Activated CD4-positive, alpha-beta T cell treated with anti-CD3 and anti-CD28 coated beads, Interleukin-2, amount 50 U/mL, for 24 hours (primary cell): ENCODE results near the gene FCHSD1.

Experiments used
- DNase-seq, 2 donors: peaks; one replicate each; pipeline ENCODE4 v3.0.0-alpha.2; 2020; ENCODE audit warnings: low read depth in 1 of 2, low spot score in 1 of 2

The FCHSD1 gene

DNA sequence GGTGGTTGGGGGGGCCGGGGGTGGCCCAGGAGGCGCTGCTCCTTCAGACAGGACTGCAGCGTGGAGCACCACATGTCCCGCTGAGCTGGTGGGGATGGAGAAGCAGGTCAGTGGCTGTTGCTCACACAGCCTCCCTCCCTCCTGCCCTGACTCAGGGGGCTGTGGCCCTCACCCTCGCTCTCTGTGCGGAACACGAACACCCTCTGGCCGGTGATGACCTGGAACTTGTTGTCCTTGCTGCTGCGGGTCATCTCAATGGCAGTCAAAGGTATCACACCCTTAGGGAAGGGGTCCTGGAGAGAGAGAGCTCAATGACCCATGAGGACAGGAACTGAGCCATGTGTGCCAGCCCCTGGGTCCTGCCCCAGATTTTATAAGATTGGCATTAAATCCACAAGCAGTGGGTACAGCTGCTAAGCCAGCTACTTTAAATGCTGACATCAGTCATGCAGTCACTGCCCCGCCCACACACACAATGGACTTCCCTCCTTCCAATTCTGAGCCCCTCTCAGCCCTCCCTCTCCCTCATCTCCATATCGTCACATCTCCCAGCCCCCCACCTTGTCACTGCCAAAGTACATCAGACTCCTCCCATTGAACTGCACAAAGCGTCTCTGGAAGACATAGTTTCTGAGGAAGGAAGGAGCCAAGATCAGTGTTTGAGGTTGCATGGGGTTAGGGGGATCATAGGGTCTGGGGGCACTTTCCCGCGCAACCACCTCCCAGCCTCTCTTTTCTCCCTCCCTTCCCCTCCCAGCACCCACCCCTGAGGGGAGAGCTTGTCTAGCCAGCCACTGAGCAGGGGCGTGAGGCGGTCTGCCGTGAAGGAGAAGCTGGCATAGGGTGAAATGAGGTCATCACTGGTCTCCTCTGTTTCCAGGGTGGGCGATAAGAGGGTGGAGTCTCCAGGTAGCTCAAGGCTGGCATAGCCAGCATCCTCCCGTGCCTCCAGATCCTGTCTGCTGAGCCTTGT lies 21.9 kb upstream of the FCHSD1 start:
- DNase-seq = no peak

DNA sequence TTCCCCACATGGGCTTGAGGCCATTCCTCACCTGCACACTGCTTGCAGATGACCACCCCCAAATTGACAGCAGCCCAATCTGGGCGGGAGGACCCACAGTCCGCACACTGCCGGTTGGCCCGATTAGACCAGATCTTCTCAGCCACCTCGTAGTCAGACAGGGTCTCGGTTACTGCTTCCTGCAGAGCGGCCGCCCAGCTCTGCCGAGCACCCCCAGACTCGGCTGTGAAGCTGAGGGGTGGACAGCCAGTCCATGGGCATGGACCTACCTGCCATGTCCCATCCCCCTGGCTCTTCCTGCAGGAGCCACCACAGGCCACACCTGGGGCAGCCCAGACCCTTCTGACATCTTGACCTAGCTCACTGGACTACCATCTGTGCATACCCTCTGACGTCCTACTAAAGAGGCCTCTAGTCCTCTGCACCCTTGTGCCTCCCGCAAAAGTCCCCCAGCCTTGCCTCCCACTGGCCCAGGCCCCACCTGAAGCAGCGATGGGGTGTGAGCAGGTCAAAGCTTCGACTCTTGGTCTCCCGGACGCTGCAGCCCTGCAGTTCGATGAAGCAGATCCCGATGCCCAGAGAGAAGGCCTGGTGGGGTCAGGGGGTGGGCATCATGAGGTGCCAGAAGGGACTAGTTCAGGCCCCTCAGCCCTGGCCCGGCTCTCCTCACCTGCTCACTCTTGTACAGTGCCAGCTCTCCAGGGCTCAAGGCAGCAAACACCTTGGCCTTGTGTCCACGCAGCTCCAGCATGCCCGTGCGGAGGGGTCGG lies 21.0 kb upstream of the FCHSD1 start:
- DNase-seq = no peak

DNA sequence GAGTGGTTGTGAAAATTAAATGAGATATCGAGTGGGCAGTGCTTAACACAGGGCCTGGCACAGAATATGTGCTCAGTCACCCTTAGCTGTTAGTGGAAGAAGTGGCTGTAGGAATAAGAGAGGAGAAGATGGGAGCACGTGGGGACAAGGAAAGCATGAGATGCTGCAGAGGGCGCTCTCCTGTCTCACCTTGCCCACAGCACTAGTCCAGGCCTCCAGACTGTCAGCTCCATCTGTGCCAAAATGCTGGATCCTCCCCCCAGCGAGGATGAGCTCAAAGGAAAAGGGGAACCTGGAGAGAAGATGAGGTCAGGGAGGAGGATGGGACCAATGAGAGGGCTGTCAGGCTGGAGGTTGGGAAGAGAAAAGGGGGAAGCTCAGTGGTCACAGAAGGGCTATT lies 18.3 kb upstream of the FCHSD1 start:
- DNase-seq = no peak

DNA sequence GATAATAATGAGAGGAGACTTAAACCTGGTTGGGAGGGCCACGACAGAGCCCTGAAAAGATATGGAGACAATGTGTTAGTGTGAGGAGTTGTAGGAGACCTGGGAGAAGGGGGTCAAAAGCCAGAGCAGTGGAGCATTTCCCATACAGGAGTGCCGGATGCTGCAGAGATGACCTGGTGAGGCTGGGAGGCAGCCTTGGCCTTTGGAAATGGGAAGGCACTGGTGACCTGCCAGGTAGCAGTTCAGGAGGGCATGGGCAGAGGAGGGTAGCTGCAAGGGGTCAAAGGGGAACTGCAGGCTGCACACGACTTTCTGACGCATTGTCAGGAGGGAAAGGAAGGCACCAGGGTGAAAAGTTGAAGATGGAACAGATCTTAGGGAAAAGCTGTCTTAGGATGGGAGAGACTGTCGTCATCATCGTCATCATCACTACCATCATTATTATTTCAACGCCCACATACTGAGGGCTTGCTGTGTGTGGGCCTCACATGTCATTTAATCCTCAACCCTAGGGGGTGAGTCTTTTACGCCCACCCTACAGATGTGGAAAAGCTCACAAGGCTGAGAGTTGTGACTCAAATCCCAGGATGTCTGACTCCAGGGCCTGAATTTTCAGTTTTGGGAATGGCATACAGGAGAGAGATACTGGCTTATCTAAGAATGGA lies 17.5 kb upstream of the FCHSD1 start:
- no peak for DNase-seq

DNA sequence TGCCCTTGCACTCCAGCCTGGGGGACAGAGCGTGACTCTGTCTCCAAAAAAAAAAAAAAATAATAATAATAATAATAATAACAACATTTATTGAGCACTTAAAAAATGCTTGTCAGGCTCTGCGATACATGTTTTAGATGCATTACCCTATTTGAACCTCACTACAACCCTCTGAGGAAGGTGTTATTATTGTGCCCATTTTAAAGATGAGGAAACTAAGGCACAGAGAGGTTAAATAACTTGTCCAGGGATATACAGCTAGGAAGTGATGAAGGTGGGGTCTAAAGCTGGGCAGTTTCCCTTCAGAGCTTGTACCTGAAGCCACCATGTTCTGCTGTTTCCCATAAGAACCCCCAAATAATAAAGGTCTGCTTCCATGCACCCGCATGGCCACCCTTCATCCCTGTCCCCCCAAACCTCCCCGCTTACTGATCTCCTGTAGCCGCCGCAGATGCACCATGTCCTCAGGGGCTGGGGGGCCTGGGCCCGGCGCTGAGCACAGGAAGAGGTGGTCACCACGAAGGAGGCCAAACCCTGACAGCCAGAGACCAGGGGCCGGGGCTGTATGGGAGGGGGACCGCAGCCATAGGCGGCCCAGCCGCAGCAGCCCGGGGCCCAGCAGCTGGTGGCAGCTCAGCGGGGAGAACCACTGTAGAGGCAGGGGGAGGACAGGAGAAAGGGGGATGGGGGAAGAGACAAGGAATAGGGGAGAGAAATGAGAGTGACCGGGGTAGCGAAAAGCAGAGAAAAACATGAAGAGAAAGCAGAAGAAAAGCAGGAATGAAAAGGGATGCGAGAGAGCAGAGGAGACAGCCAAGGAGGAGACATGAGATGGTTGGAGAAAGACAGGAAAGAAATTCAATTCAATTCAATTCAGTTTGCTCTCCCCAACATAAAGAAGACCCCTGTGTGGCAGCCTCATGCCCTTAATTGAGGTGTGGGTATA lies 15.1 kb upstream of the FCHSD1 start:
- no peak for DNase-seq

DNA sequence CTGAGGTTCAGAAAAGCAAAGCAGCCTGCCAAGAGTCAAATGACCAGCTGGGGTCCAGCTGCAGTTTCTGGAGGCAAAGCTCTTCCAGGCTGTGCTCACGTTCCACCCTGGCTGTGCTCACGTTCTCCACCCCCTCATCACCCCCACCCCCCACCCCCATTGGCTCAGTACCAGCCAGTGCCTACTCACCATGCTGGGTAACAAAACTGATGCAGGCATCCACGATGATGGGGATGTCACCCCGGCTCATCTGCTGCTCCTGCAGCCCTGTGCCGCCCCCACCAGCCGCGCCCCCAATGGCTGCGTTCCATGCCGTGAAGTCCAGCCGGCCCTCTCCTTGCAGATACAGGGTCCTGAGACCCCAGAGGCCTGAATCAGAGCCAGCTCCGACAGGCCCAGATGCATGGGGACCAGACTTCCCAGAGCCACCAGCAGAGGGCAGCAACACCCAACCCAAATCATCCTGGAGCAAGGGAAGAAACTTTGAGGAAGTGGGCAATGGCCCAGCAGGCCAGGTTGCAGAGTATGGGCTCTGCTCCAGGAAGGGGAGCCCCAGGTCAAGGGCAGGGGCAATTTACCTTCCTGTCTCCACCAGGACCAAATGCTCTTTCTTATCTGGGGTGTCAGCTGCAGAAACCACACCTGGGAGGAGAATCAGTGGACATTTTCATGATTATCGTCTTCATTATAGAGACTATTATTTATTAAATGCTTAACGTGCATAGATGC lies 13.7 kb upstream of the FCHSD1 start:
- DNase-seq = peak; percentile 58 to 66

DNA sequence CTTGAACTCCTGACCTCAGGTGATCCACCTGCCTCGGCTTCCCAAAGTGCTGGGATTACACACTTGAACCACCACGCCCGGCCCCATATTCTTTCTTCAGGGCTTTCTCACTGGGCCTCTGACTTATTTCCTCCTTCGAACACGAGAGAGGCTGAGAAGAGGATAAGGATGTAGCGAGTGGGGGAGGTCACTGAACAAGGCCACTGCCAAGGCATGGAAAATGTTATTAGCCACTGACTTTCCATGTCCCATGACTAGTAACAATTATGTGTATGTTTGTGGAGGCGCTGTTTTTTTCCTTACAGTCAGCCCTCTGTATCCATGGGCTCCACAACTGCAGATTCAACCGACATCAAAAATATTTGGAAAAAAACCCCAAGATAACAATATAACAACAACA lies 12.3 kb upstream of the FCHSD1 start:
- DNase-seq = no peak

DNA sequence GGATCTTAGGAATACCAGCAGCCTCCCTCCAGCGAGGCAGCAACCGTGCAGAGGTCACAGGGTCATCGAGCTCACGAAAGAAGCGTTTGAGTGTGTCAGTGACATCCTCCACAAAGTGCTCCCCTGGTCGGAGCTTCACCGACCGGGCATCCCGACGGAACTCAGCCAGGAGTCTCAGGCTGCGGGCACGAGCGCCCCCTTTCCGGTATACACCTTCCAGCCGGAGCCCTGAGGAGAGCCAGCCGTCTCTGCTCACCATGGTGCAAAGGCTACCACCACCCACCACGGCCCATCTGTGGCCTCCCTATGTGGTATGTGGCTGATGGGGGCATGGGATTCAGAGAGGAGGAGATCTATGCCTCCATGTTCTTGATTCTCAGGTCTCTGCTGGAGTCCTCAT lies 10.8 kb upstream of the FCHSD1 start:
- no peak for DNase-seq

DNA sequence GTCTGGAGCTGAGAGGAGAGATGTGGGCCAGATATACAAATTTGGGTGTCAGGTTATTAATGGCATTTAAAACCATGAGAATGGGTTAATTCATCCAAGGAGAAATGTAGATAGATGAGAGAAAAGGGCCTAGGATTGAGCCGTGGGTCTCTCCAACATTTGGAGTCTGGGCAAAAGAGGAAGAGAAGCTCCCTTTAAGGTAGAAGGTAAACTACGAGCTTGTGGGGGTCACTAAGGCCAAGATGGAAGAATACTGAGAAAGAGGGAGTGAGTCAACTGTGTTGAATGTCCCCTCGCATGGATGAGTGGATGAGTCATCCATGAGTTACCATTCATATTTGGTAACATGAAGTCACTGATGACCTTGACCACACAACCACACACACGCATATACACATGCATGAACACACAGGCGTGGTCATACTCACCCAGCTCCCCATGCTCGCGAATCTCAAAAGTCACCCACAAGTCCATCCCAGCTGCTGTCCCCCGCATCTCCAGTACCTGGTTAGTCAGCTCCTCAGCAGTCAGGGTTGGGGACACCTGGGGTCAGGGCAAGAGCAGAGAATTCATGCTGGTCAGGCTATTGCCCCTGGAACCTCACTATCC lies 6.8 kb upstream of the FCHSD1 start:
- DNase-seq = no peak

DNA sequence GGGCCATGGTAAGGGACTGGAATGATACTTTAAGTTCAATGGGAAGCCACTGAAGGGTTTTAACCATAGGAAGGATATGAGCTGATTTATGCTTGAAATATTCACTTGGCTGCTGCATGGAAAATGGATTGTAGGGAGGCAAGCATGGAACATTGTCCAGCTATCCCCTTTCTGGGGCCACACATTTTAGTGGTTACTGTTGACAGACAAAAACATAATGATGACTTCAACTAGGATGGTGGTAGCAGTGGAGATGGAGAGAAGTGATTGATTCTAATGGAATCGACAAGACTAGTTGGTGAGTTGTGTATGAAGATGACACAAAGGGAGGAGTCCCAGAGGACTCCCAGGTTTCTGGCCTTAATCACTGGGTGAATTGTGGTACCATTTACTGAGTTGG lies 6.2 kb upstream of the FCHSD1 start:
- no peak for DNase-seq

DNA sequence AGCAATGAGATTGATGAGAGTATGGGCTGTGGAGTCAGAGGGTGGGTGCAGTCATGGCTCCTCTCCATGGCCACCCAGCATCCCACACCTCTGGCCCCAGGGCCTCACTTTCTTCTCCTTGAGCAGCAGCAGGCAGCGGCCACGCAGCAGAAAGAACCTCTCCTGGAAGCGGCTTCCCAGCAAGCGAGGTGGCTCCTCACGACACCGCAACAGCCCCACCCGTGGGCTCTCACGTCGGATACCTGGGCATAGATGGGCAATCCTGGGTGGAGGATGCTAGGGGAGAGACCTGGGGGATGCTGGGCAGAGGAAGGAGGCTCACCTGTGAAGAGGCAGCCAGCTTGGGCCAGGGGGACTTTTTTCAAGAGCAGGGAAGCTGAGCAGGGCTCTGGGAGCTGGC lies 5.2 kb upstream of the FCHSD1 start:
- no peak for DNase-seq

DNA sequence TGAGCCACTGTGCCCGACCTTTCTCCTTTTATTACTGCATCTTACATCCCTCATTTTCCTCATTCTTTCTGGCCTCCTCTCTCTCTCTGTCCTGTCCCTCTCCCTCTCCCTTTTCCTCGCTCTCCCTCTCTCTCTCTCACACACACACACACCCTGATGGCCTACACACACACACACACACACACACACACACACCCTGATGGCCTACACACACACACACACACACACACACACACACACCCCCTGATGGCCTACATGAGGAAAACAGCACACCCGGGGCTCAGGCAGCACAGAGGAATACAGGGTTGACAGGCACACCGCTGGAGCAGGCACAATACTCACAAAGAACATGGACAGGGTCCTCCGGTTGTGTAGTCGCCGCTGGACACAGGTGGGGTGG lies 3.8 kb upstream of the FCHSD1 start:
- DNase-seq = no peak

DNA sequence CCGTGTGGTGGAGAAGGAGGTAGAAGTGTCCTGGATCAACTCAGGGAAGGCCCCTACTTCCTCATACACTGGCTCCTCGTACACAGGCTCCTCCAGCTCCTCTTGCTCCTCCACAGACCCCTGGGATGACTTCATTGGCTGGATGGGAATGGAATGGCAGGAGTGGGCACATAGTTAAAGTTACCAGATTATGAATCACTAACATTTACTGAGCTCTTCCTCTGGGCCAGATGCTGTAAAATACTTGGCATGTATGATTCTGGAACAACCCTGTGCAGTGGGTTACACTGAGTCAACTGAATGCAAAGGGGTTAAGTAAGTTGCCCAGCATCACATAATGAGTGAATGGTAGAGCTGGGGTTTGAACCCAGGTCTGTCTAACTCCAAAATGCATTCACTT lies 3.1 kb upstream of the FCHSD1 start:
- no peak for DNase-seq

DNA sequence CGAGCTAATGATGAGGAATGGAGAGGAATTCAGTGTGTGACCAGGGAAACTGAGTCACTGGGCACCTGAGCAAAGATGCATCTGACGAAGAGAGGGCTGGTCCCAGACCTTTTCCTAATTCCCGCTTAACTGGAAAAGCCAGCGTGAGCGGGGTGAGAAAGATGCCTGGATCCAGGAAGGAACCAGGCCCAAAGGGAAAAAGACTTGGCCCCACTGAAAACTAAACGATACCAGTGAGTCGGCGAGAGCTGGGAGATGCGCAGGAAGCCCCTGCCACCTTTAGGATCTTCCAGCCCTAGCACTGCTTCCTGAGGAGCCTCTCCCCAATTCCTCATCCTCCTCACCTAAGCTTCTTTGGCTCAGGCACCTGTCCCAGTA lies 499 bp upstream of the FCHSD1 start:
- no peak for DNase-seq

DNA sequence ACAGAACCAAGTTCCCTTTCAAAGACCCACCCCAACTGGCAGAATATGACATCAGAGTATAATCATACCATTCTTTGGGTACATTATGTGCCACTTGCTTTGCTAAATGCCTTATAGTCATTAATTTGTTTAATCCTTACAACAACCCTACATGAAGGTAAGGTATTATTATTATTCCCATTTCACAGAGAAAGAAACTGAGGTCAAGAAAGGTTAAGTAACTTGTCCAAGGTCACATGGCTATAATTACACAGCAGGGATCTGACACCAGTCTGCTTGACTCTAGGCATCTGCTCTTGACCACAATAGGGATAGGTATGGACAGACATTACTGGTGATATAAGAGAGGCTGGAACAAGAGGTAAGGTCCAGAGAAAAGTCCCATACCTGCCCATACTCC lies 1.2 kb downstream of the FCHSD1 start:
- no peak for DNase-seq

DNA sequence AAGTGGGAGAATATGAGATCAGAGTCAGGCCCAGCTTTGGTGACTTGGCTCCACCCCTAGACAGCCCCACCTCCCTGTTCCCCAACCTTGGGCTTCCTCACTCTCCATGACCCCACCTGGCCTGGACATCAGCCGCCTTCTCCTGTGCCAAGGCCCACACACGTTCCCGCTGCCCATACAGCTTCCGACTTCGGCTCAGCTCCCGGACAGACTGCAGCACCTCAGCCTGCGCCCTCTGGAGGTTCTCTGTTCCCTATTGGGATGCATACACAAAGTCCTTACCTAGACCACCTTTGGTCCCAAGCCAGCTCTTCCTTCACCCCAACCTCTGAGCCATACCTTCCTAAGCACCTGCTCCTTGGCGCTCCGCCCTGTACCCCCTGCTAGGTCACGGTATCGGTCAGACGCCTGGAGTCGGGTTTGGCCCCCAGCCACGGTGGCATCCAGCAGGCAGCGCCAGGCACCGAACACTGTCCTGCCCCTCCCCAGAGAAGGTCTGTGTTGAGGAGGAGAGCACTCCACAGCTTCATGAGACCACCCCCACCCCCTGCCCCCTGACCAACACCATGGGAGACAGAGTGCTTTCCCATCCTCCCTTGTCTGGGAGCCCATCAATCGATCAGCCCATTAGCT lies 2.0 kb downstream of the FCHSD1 start:
- no peak for DNase-seq

DNA sequence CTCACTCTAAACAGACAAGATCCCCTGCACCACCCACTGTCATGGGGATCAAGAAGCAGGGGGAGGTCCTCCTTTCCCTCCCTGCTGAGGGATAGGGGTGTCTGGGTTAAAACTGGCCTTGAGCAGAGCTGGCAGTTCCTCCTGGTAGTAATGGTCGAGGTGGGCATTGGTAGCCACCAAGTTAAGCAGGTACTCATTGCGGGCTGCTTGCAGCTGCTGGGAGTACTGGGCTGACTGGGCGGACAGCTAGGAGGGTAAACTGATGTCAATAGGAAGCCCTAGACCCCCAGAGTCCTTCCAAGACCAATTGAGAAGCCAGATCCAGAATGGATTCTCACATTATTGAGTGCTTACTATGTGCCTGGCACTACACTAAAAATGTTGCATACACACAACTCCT lies 3.4 kb downstream of the FCHSD1 start:
- DNase-seq = no peak

DNA sequence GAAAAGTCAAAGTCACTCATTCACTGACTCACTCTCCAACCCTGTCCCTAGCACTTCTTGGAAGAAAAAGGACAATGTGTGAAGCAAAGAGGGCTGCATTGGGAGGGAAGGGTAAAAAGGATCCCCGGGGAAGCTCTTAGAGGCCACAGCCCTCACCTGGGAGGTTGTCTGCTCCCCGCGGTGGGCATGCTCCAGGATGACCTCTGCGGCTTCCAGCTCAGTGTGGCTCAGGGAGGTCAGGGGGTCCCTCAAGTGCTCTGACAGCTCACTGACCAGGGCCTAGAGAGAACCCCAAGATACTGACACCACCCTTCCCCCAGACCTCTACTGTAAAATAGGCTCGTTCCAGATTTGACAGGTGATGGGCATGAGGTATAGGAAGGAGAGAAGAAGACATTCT lies 4.0 kb downstream of the FCHSD1 start:
- DNase-seq = no peak

DNA sequence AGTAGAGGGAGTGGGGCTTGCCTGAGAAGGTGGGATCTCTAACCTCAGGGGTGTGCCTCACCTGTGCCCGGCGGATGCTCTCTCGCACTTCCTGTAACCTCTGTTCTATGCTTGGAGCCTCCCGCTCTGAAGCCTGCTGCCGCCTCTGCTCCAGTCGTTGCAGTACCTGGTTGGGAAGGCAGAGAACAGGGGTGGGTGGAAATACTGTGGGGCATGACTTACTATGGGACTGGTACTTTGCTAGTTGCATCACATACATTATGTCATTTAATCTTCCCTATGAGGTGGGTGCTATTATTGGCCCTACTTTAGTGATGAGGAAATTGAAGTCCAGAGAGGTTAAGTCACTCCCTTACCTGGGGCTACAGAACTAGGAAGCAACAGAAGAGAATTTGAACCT lies 5.2 kb downstream of the FCHSD1 start:
- DNase-seq = no peak
